IMR-90 (cell line): ENCODE data around the gene TEX22. TPM values are rescaled to one million over a fixed set of nuclear protein-coding genes. Genes with fewer than 3 reads are reported as not detected.

ENCODE experiments used
- ATAC-seq: fragments of 200-7000 bp; cut with Tn5 transposase; 2 replicates; pipeline ENCODE4 v1.9.1; 2020; ENCODE audit warnings: low read depth, mild to moderate bottlenecking, moderate library complexity
- BruUV-seq: library from RNA; stranded (reverse); fragments of 400-500 nt; replicated peaks from 2 replicates; lab custom pipeline; 2021; lab: Mats Ljungman, UMichigan
- CTCF ChIA-PET: fragments of 300-600 bp; formaldehyde crosslinking; extraction: SDS; loops from one replicate; lab custom pipeline; 2021; ENCODE audit warnings: antibody characterized with exemption; lab: Yijun Ruan, JAX
- POLR2A ChIA-PET: fragments of 300-600 bp; sonication (Branson Sonifier 250); formaldehyde crosslinking; loops from one replicate; lab custom pipeline; 2022; ENCODE audit warnings: antibody characterized with exemption; ENCODE audit not compliant: unreplicated experiment; lab: Charles Lee
- DNase-seq: peaks from one replicate; pipeline ENCODE4 v3.0.0; 2013
- H2AFZ ChIP-seq: replicated peaks from 2 replicates; pipeline ENCODE3; 2013; ENCODE audit warnings: low read length, mild to moderate bottlenecking; ENCODE audit not compliant: poor library complexity
- H2AK5ac ChIP-seq: 2 replicates; pipeline ENCODE4 v1.6.1; 2013; ENCODE audit warnings: low read depth, low read length, inconsistent platforms
- H2AK9ac ChIP-seq: replicated peaks from 2 replicates; pipeline ENCODE3; 2013; ENCODE audit warnings: mild to moderate bottlenecking, low read depth, low read length, moderate library complexity; ENCODE audit not compliant: poor library complexity
- H2BK120ac ChIP-seq: 2 replicates; pipeline ENCODE4 v1.6.1; 2013; ENCODE audit warnings: low read depth, low read length, inconsistent platforms
- H2BK15ac ChIP-seq: 3 replicates; pipeline ENCODE4 v1.6.1; 2013; ENCODE audit warnings: low read depth, low read length, inconsistent platforms
- H2BK20ac ChIP-seq: 2 replicates; pipeline ENCODE4 v1.6.1; 2013; ENCODE audit warnings: low read depth, mild to moderate bottlenecking, inconsistent platforms, low read length, moderate library complexity
- H2BK5ac ChIP-seq: 2 replicates; pipeline ENCODE4 v1.6.1; 2013; ENCODE audit warnings: mild to moderate bottlenecking, low read depth, low read length, inconsistent platforms; ENCODE audit not compliant: poor library complexity, severe bottlenecking
- H3K14ac ChIP-seq: replicated peaks from 2 replicates; pipeline ENCODE4 v1.6.1; 2013; ENCODE audit warnings: low read depth, low read length, inconsistent platforms
- H3K18ac ChIP-seq: 2 replicates; pipeline ENCODE4 v1.6.1; 2013; ENCODE audit warnings: low read depth, low read length, control low read depth
- H3K23ac ChIP-seq: 2 replicates; pipeline ENCODE4 v1.6.1; 2013; ENCODE audit warnings: low read depth, low read length, inconsistent platforms
- H3K27ac ChIP-seq: 2 replicates; pipeline ENCODE4 v1.5.1; 2013; ENCODE audit warnings: mild to moderate bottlenecking, control low read depth, low read length; ENCODE audit not compliant: insufficient read depth
- H3K27me3 ChIP-seq: 2 replicates; pipeline ENCODE4 v1.6.1; 2013; ENCODE audit warnings: low read length; ENCODE audit not compliant: control insufficient read depth, insufficient read depth
- H3K36me3 ChIP-seq: 2 replicates; pipeline ENCODE4 v1.6.1; 2013; ENCODE audit warnings: low read length, mixed read lengths; ENCODE audit not compliant: control insufficient read depth, insufficient read depth
- H3K4ac ChIP-seq: 2 replicates; pipeline ENCODE4 v1.6.1; 2013; ENCODE audit warnings: low read depth, low read length, inconsistent platforms
- H3K4me1 ChIP-seq: 2 replicates; pipeline ENCODE4 v1.6.1; 2013; ENCODE audit warnings: low read length, mixed read lengths; ENCODE audit not compliant: control insufficient read depth, insufficient read depth
- H3K4me2 ChIP-seq: 2 replicates; pipeline ENCODE4 v1.6.1; 2013; ENCODE audit warnings: low read depth, mild to moderate bottlenecking, control low read depth, low read length, moderate library complexity
- H3K4me3 ChIP-seq: 2 replicates; pipeline ENCODE4 v1.5.1; 2013; ENCODE audit warnings: low read depth, mild to moderate bottlenecking, control low read depth, low read length, moderate library complexity; ENCODE audit not compliant: insufficient read depth
- H3K56ac ChIP-seq: 2 replicates; pipeline ENCODE4 v1.6.1; 2013; ENCODE audit warnings: low read length, inconsistent platforms; ENCODE audit not compliant: insufficient read depth; ENCODE audit errors: extremely low read depth
- H3K79me1 ChIP-seq, 2 experiments: 2 replicates each; pipeline ENCODE4 v1.6.1; 2013; ENCODE audit warnings: low read length in 2 of 2, inconsistent platforms in 1 of 2, low read depth in 1 of 2
- H3K9ac ChIP-seq: 2 replicates; pipeline ENCODE4 v1.6.1; 2013; ENCODE audit warnings: low read depth, low read length, control low read depth
- H3K9me1 ChIP-seq: 2 replicates; pipeline ENCODE4 v1.6.1; 2013; ENCODE audit warnings: low read length, inconsistent platforms; ENCODE audit not compliant: insufficient read depth
- H3K9me3 ChIP-seq: 2 replicates; pipeline ENCODE4 v1.6.1; 2013; ENCODE audit warnings: low read length; ENCODE audit not compliant: control insufficient read depth, insufficient read depth
- H4K20me1 ChIP-seq: 2 replicates; pipeline ENCODE4 v1.6.1; 2013; ENCODE audit warnings: low read length, inconsistent platforms; ENCODE audit not compliant: insufficient read depth
- H4K5ac ChIP-seq: 2 replicates; pipeline ENCODE4 v1.6.1; 2013; ENCODE audit warnings: mild to moderate bottlenecking, low read depth, low read length, control low read depth
- H4K8ac ChIP-seq, 2 experiments: 2 replicates each; pipeline ENCODE4 v1.6.1; 2013; ENCODE audit warnings: low read depth in 2 of 2, low read length in 2 of 2, control low read depth in 1 of 2, inconsistent platforms in 1 of 2
- H4K91ac ChIP-seq: 2 replicates; pipeline ENCODE4 v1.6.1; 2013; ENCODE audit warnings: low read depth, low read length, inconsistent platforms; ENCODE audit not compliant: insufficient read depth
- CHD1 ChIP-seq: IDR thresholded peaks from 2 replicates; pipeline ENCODE4 v1.6.1; 2012; ENCODE audit warnings: low read depth, low read length, improper control_type of control experiment
- MAFK ChIP-seq: IDR thresholded peaks from 2 replicates; pipeline ENCODE4 v1.6.1; 2012; ENCODE audit warnings: low read depth, low read length, improper control_type of control experiment
- NFE2L2 ChIP-seq: fragments of 150-350 bp; IDR thresholded peaks from 2 replicates; pipeline ENCODE4 v1.6.1; 2016; ENCODE audit warnings: low read depth, mild to moderate bottlenecking, low read length
- RAD21 ChIP-seq: IDR thresholded peaks from 2 replicates; pipeline ENCODE4 v1.6.1; 2012; ENCODE audit warnings: low read length, improper control_type of control experiment
- SMC3 ChIP-seq: fragments of 150-350 bp; IDR thresholded peaks from 2 replicates; pipeline ENCODE4 v1.6.1; 2016; ENCODE audit warnings: low read depth, mild to moderate bottlenecking, antibody characterized with exemption, low read length, moderate library complexity
- WGBS, 2 experiments: methylation state at CpG; one replicate each; pipeline versions ENCODE4 v1.1.5 to v1.1.7; 2013; ENCODE audit warnings: missing lambda C conversion rate in 2 of 2; ENCODE audit not compliant: insufficient read length in 1 of 2; ENCODE audit errors: extremely low coverage in 2 of 2; 5-methylcytosine and 5-hydroxymethylcytosine counted together
- dilution Hi-C: fragments of 300-500 bp; cut with HindIII; formaldehyde crosslinking; loops from one replicate; pipeline ENCODE4 v1.14.3; 2018; ENCODE audit warnings: low sequenced_read_pairs; ENCODE audit not compliant: unreplicated experiment
- in situ Hi-C: fragments of 300-500 bp; cut with MboI; formaldehyde crosslinking; loops from 3 replicates; pipeline ENCODE4 v1.14.3; 2019; ENCODE audit warnings: low sequenced_read_pairs, inconsistent platforms, mixed read lengths
- intact Hi-C: fragments of 100-400 bp; cut with micrococcal nuclease; formaldehyde crosslinking; loops from 2 replicates; pipeline ENCODE4 v1.10.0; 2022
- polyA plus RNA-seq, 3 experiments: library from polyadenylated mRNA; depleted of rRNA; stranded (reverse); fragments of >200 nt; gene quantifications; 2 replicates each; pipeline ENCODE4 v1.2.3, GENCODE V29; 2012; ENCODE audit warnings: low replicate concordance in 1 of 3
- total RNA-seq: library from RNA; depleted of rRNA; stranded (reverse); fragments of >200 nt; gene quantifications from 2 replicates; pipeline ENCODE4 v1.2.3, GENCODE V29; 2012
- TF ChIP-seq, protein P1 (sequence below): fragments of 150-350 bp; IDR thresholded peaks from 2 replicates; pipeline ENCODE4 v1.6.1; 2017; ENCODE audit warnings: mild to moderate bottlenecking, antibody characterized with exemption, low read length, low read depth

TEX22 gene
- total and polyA plus RNA-seq, 2 of the 4 experiments (the other 2 are of a cell fraction) = 0.10 to 0.18 TPM

DNA sequence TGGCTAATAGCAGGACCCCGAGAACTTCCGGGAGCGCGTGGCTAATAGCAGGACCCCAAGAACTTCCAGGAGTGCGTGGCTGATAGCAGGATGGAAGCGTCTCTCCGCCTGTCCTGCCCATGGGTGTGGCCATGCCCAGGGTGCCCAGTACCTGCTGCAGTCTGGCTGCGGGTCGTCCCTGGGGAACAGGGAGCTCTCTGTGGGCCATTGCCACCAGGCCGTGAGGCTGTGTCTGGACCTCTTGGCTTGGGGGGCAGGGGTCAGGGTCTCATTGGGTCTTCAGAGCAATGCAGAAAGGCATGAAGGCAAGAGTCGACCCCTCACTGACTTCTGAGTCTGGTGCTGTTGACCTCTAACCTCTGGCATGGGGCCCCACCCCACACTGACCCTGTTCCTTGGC, 48.3 kb upstream of the TEX22 start:
- no peak overlapping the region for H3K27ac ChIP-seq
- ATAC-seq = no peak

More for the DNA sequence above, 48.3 kb upstream of the TEX22 start:
- dilution Hi-C loops (no loop called here), in situ Hi-C loops (loop anchor here (10.0 kb wide), 1 partner anchor 255 kb away; no protein-coding TSS in a partner anchor), intact Hi-C loops (loop anchor here (5.0 kb wide), 1 partner anchor 68 kb away; no protein-coding TSS in a partner anchor)
- Histone ChIP-seq H3K14ac (no peak overlapping the region), H2AFZ (no peak overlapping the region), H2BK5ac (no peak overlapping the region), H3K23ac (no peak overlapping the region), H3K4me2 (no peak overlapping the region), H3K4me1 (peaks cover 3% of the 10 kb centered on the region; the same call in 1 of the 2 replicates), H3K27me3 (no peaks in the 10 kb centered on the region), H2BK15ac (no peak overlapping the region), H3K4ac (no peak overlapping the region), H2AK9ac (no peak overlapping the region), H3K56ac (no peak overlapping the region), H4K20me1 (peaks cover 15% of the 10 kb centered on the region), H4K5ac (no peak overlapping the region), H3K79me1 (peaks cover 10 to 22% of the 10 kb centered on the region in 2 experiments), H2BK20ac (no peak overlapping the region), H2BK120ac (no peak overlapping the region), H4K91ac (no peak overlapping the region), H2AK5ac (no peak overlapping the region), H3K9me1 (no peaks in the 10 kb centered on the region; the same call in 1 of the 2 replicates), H3K9ac (no peak overlapping the region), H3K18ac (no peak overlapping the region), H3K9me3 (no peaks in the 10 kb centered on the region), H4K8ac (no peak overlapping the region), H3K36me3 (peaks cover 2% of the 10 kb centered on the region), H3K4me3 (no peak overlapping the region)
- WGBS, 2 experiments = no CpG with 5 or more reads among the region's 11 CpGs
- no TSS peak for BruUV-seq
- TF ChIP-seq NFE2L2 = no peak
- TF ChIP-seq SMC3 = no peak
- TF ChIP-seq, protein P1, sequence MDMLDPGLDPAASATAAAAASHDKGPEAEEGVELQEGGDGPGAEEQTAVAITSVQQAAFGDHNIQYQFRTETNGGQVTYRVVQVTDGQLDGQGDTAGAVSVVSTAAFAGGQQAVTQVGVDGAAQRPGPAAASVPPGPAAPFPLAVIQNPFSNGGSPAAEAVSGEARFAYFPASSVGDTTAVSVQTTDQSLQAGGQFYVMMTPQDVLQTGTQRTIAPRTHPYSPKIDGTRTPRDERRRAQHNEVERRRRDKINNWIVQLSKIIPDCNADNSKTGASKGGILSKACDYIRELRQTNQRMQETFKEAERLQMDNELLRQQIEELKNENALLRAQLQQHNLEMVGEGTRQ = no peak
- TF ChIP-seq RAD21 = no peak
- no peak for TF ChIP-seq CHD1
- TF ChIP-seq MAFK = no peak
- ChIA-PET POLR2A (no interaction called here), CTCF (no interaction called here)
- DNase-seq = no peak
